Activated T-cell treated with anti-CD3 and anti-CD28 coated beads, Interleukin-2, amount 50 U/mL, for 72 hours (primary cell): Measurements from ENCODE around the gene RBM38. TPM values are rescaled to one million over a fixed set of nuclear protein-coding genes. Genes with fewer than 3 reads are reported as not detected.
"Not testable (repeated sequence)": the region's sequence is repeated elsewhere in the genome, so short reads cannot be mapped to it uniquely, and the experiment has no call there.

Experiments used
- ATAC-seq, 2 donors: fragments of 150-1000 bp; cut with Tn5 transposase; replicated peaks in 1 of 2; 2 replicates each; pipeline ENCODE4 v1.10.0; 2021; ENCODE audit warnings: moderate library complexity in 2 of 2, mild to moderate bottlenecking in 1 of 2
- DNase-seq, 2 donors: peaks; one replicate each; pipeline ENCODE4 v3.0.0; 2021 to 2022; ENCODE audit warnings: mixed read lengths in 1 of 2
- H3K27ac Mint-ChIP-seq: one replicate; pipeline ENCODE4 v1.8.0; 2022; ENCODE audit warnings: mild to moderate bottlenecking, moderate library complexity, mixed read lengths
- H3K27me3 Mint-ChIP-seq: one replicate; pipeline ENCODE4 v1.8.0; 2022; ENCODE audit warnings: low read depth, mixed read lengths
- H3K36me3 Mint-ChIP-seq, 2 donors: one replicate each; pipeline ENCODE4 v1.8.0; 2022; ENCODE audit warnings: mixed read lengths in 2 of 2, mild to moderate bottlenecking in 1 of 2; ENCODE audit not compliant: insufficient read depth in 2 of 2
- H3K4me1 Mint-ChIP-seq: one replicate; pipeline ENCODE4 v1.8.0; 2022; ENCODE audit warnings: low read depth, mixed read lengths
- H3K4me3 Mint-ChIP-seq, 2 donors: one replicate each; pipeline ENCODE4 v1.8.0; 2022; ENCODE audit warnings: mild to moderate bottlenecking in 2 of 2, mixed read lengths in 2 of 2, moderate library complexity in 2 of 2
- H3K9me3 Mint-ChIP-seq, 2 donors: one replicate each; pipeline ENCODE4 v1.8.0; 2022; ENCODE audit warnings: mixed read lengths in 2 of 2
- total RNA-seq, 2 donors: library from RNA; stranded (reverse); gene quantifications; one replicate each; pipeline ENCODE4 v1.2.3, GENCODE V29; 2022

The RBM38 gene
- total RNA-seq, 2 donors from 2014 or later = 61.4 to 79.8 TPM

GRCh38 chr20:57414867-57415592 is 23.8 kb downstream of the RBM38 start:
- no peaks in the 10 kb centered on the region for H3K27me3 Mint-ChIP-seq
- no peak overlapping the region for H3K4me3 Mint-ChIP-seq
- no peaks in the 10 kb centered on the region for H3K4me1 Mint-ChIP-seq
- H3K27ac Mint-ChIP-seq = no peak overlapping the region
- H3K36me3 Mint-ChIP-seq = no peaks in the 10 kb centered on the region
- no peak for ATAC-seq
- peaks cover 0 to 2% of the 10 kb centered on the region in 2 donors for H3K9me3 Mint-ChIP-seq
- DNase-seq = no peak

- ATAC-seq (no peak), DNase-seq (no peak)
- Mint-ChIP-seq H3K27ac (no peak overlapping the region), H3K36me3 (no peaks in the 10 kb centered on the region), H3K9me3 (peaks cover 0 to 2% of the 10 kb centered on the region in 2 donors), H3K4me3 (no peak overlapping the region), H3K27me3 (no peaks in the 10 kb centered on the region), H3K4me1 (no peaks in the 10 kb centered on the region)
Observed at GRCh38 chr20:57415771-57416170, 24.6 kb downstream of the RBM38 start.

DNA sequence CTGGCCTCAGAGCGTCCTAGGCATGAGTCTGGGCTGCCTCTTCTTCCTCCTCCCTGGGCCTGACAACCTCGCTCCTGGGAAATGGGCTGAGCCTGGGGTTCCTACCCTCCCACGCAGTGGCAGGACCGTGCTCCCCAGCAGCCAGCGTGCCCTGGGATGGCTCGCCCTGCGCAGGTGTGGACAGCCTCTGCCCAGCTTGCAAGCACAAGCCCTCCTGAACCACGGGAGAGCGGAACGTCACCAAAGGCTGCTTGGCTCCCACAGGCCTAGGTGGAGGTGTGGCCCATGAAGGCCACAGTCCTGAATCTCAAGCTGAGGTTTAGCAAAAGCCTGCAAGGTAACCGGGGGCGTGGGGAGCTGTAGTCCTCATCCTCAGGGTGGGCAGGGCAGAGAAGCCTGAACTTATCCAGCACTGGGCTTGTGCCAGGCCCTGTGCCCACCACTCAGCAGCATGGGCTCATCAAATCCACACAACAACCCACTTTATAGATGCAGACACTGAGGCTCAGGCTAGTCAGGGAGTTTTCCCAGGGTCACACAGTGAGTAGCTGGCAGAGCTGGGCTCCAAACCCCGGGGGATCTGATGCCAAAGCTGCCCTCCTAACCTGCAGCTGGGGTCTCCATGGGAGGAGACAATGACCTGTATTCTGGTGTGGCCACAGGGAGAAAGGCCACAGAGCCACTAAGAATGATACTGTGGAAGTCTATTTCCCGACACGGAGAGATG is 25.3 kb downstream of the RBM38 start:
- Mint-ChIP-seq H3K9me3 (peaks cover 0 to 2% of the 10 kb centered on the region in 2 donors), H3K27ac (no peak overlapping the region), H3K27me3 (no peaks in the 10 kb centered on the region), H3K36me3 (no peaks in the 10 kb centered on the region), H3K4me3 (no peak overlapping the region), H3K4me1 (no peaks in the 10 kb centered on the region)
- no peak for DNase-seq
- ATAC-seq = no peak

DNA sequence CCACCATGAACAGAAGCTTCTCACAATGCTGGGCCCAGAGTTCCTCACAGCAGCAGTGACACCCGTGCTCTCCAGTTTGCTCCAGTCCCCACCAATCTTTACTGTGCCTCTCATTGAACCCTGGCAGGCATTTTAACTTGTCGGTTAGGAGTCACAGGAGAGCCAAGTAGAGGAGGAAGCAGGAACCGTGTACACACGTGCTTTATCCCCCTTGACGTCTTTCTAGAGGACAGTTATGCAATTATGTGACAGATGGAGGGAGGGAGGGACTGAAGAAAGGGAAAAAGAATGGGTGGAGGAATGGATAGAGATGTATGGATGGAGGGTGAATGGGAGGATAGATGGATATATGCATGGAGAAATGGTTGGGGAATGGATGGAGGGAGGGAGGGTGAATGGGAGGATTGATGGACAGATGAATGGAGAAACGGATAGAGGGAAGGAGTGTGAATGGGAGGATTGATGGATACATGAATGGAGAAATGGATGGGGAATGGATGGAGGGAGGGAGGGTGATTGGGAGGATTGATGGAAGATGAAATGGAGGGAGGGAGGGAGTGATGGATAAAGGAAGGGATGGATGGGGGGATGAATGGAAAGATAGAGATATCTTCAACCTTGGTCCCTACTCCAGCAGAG is 26.0 kb downstream of the RBM38 start:
- Mint-ChIP-seq H3K36me3 (no peaks in the 10 kb centered on the region), H3K9me3 (peaks cover 0 to 2% of the 10 kb centered on the region in 2 donors), H3K4me3 (no peak overlapping the region), H3K27me3 (no peaks in the 10 kb centered on the region), H3K27ac (no peak overlapping the region), H3K4me1 (no peaks in the 10 kb centered on the region)
- DNase-seq = no peak
- ATAC-seq = no peak

GRCh38 chr20:57417830-57418780 is 26.9 kb downstream of the RBM38 start:
- H3K36me3 Mint-ChIP-seq = no peaks in the 10 kb centered on the region
- no peak overlapping the region for H3K4me3 Mint-ChIP-seq
- DNase-seq = no peak
- peaks cover 0 to 2% of the 10 kb centered on the region in 2 donors for H3K9me3 Mint-ChIP-seq
- no peak for ATAC-seq
- no peak overlapping the region for H3K27ac Mint-ChIP-seq
- no peaks in the 10 kb centered on the region for H3K27me3 Mint-ChIP-seq
- no peaks in the 10 kb centered on the region for H3K4me1 Mint-ChIP-seq

DNA sequence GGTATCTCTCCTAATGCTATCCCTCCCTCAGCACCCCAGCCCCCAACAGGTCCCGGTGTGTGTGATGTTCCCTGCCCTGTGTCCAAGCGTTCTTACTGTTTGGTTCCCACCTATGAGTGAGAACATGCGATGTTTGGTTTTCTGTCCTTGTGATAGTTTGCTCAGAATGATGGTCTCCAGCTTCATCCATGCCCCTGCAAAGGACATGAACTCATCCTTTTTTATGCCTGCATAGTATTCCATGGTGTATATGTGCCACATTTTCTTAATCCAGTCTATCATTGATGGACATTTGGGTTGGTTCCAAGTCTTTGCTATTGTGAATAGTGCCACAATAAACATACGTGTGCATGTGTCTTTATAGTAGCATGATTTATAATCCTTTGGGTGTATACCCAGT is 28.3 kb downstream of the RBM38 start:
- H3K27ac Mint-ChIP-seq, H3K36me3 Mint-ChIP-seq, H3K27me3 Mint-ChIP-seq, H3K9me3 Mint-ChIP-seq, H3K4me1 Mint-ChIP-seq, DNase-seq, H3K4me3 Mint-ChIP-seq, ATAC-seq: not testable (repeated sequence)

GRCh38 chr20:57420571-57421252 is 29.5 kb downstream of the RBM38 start:
- Mint-ChIP-seq H3K36me3 (no peaks in the 10 kb centered on the region), H3K4me3 (no peak overlapping the region), H3K27ac (no peak overlapping the region), H3K4me1 (peaks cover 13% of the 10 kb centered on the region), H3K27me3 (no peaks in the 10 kb centered on the region), H3K9me3 (peaks cover 0 to 2% of the 10 kb centered on the region in 2 donors)
- ATAC-seq = peak in 1 of 2 donors; percentile 23
- no peak for DNase-seq

DNA sequence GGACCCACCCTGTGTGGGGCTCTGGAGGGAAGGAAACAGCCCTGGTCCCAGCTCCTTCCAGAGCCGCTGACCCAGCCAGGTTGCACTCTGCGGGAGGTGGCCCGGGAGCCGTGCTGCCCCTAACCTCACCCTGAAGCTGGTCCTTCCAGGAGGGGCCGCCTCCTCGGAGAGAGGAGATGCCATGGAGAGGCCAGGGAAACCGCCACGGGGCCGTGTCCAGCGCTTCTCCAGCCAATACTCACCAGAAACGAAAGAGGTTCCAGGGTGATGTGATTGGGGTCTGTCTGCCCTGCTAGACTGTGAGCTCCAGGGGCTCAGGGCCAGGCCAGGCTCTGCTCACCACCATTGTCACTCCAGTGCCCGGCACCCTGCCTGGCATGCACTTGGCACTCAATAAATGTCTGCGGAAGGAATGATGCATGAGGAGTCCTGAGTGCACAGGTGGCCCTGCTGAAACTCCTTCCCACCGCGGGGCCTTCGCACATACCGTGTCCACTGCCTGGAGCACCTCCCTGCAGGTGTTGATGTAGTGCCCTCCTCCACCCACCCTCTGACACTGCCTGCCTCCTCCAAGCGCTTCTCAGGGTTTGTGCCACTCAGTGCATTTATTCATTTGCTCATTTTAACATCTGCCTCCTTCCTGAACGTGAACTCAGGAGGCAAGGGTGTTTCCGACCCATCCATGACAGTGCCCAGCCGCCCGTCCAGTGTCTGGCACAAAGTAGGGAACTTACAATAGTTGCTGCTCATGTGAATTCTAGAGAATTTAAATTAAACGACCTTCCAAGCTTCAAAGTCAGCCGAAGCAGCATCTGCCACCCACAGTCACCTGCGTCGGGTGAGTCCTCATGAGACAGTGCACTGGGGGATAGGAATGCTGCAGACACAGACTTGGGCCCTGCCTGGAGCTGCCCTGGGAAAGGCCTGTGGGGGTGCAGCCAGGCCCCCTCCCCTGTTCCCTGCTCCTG is 30.3 kb downstream of the RBM38 start:
- H3K36me3 Mint-ChIP-seq = no peaks in the 10 kb centered on the region
- H3K4me1 Mint-ChIP-seq = peaks cover 17% of the 10 kb centered on the region
- no peaks in the 10 kb centered on the region for H3K27me3 Mint-ChIP-seq
- H3K9me3 Mint-ChIP-seq = peaks cover 0 to 2% of the 10 kb centered on the region in 2 donors
- no peak overlapping the region for H3K4me3 Mint-ChIP-seq
- ATAC-seq = peak in 1 of 2 donors; percentile 25
- no peak overlapping the region for H3K27ac Mint-ChIP-seq
- DNase-seq = no peak

DNA sequence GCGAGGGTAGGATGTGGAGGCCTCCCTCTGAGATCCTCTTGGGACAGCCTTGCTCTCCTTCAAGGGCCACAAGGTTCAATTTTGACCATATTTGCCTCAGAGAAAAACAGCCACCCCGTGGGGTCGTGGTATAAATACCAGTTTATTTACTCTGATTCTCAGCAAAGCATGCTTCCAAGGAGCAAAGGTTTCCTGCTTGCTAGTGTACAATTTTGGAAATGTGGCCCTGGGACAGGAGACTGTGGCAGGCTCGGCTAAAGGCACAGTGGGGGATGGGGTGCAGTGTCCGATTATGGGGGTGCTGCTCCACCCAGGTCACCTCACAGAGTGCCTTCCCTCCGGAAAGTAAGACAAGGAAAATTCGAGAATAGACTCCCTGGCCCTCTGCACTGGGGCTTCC is 31.1 kb downstream of the RBM38 start:
- no peaks in the 10 kb centered on the region for H3K27me3 Mint-ChIP-seq
- peaks cover 23% of the 10 kb centered on the region for H3K4me1 Mint-ChIP-seq
- no peak overlapping the region for H3K4me3 Mint-ChIP-seq
- ATAC-seq (no peak), DNase-seq (no peak)
- no peak overlapping the region for H3K27ac Mint-ChIP-seq
- no peaks in the 10 kb centered on the region for H3K36me3 Mint-ChIP-seq
- H3K9me3 Mint-ChIP-seq = peaks cover 0 to 2% of the 10 kb centered on the region in 2 donors

DNA sequence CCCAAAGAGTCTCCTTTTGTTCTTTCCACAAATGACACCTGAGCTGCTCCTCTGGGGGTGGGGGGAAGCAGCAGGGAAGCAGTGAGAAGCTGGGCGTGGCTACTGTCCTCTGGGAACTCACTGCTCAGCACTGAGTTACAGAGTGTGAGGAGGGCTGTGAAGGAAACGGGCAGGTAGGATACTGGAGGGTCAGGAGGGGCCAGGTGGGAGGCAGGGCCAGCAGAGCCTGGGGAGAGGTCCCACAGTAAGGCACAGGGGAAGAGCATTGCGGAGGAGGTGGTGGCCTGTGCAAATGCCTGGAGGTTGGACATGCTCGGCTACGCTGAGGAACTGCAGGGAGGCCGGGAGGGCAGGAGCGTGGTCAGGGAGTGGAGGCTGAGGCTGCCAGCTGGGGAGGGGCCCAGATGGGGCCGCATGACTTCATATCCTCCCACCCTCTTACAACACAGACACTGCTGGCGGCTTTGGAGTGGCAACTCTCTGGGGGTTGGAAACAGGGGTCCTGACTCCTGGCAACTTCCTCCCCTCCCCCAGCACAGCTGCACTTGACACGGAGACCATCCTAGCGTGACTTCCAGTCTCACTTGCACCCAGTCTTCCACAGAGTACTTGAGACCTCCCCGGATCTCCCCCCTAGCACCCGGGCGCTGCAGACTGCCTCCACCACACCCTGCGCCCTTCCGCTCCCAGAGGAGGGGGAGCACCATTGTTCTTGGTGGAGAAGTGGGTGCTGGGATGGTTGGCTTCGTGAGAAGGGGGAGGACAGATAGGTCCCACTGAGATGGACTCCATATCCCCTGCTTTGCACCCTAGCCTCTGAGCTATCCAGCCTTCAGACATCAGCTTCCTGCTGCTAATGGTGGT is 34.2 kb downstream of the RBM38 start:
- no peak overlapping the region for H3K4me3 Mint-ChIP-seq
- DNase-seq (no peak), ATAC-seq (no peak)
- no peaks in the 10 kb centered on the region for H3K36me3 Mint-ChIP-seq
- H3K27ac Mint-ChIP-seq = no peak overlapping the region
- H3K4me1 Mint-ChIP-seq = peaks cover 36% of the 10 kb centered on the region
- no peaks in the 10 kb centered on the region for H3K9me3 Mint-ChIP-seq
- H3K27me3 Mint-ChIP-seq = no peaks in the 10 kb centered on the region

DNA sequence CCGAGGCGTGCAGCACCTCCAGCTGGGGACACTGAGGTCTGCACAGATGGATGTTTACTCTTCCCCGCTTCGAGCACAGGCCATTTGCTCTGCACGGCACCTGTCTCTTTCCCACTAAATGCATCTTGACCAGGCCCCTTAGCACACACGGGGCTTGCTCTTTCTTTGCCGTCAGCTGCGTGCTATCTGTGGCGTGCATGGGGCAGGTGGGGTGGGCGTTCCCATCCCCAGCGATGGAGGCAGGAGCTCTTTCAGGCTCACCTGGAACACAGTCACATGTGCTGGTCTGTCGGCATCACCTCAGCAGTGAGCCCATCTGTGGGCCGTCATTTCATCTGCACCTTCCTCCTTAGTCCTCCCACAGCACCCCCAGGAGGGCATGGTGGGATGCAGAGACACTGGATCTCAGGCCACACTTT is 35.1 kb downstream of the RBM38 start:
- H3K27me3 Mint-ChIP-seq = no peaks in the 10 kb centered on the region

More for the DNA sequence above, 35.1 kb downstream of the RBM38 start:
- Mint-ChIP-seq H3K4me3 (no peak overlapping the region), H3K9me3 (no peaks in the 10 kb centered on the region), H3K27ac (no peak overlapping the region), H3K4me1 (peaks cover 36% of the 10 kb centered on the region), H3K36me3 (no peaks in the 10 kb centered on the region)
- DNase-seq = no peak
- no peak for ATAC-seq
